Measurements from ENCODE around the gene ANKUB1. TPM values are rescaled to one million over a fixed set of nuclear protein-coding genes. Genes with fewer than 3 reads are reported as not detected.

ANKUB1 gene
- total and polyA plus RNA-seq, 9 of the 15 experiments (the other 6 are each of a cell fraction or from before 2014, with no cell fraction given): not detected

GRCh38 chr3:149752051-149752787 is 40.1 kb downstream of the ANKUB1 start, which contains the start of gene COMMD2 (continued):
- peak in 1 of 2 experiments; percentile 71; a peak in 1 of 4 replicates for TF ChIP-seq TBL1XR1 (IDR thresholded peaks at IDR 0.05; ENCODE audit: low read length in 2 of 2)
- TF ChIP-seq COPS2 (conservative IDR thresholded peaks at IDR 0.05): no peak
- peak in 1 of 2 experiments; percentile 49; a peak in 1 of 4 replicates for TF ChIP-seq KDM1A (IDR thresholded peaks at IDR 0.05)
- TF ChIP-seq PML (IDR thresholded peaks at IDR 0.05; ENCODE audit: low read length): peak; percentile 83; the same call in 1 of the 2 replicates
- TF ChIP-seq, protein P1, sequence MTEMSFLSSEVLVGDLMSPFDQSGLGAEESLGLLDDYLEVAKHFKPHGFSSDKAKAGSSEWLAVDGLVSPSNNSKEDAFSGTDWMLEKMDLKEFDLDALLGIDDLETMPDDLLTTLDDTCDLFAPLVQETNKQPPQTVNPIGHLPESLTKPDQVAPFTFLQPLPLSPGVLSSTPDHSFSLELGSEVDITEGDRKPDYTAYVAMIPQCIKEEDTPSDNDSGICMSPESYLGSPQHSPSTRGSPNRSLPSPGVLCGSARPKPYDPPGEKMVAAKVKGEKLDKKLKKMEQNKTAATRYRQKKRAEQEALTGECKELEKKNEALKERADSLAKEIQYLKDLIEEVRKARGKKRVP (CRISPR knock-in tag; IDR thresholded peaks at IDR 0.05): peak; percentile 69
- TF ChIP-seq, protein P2, sequence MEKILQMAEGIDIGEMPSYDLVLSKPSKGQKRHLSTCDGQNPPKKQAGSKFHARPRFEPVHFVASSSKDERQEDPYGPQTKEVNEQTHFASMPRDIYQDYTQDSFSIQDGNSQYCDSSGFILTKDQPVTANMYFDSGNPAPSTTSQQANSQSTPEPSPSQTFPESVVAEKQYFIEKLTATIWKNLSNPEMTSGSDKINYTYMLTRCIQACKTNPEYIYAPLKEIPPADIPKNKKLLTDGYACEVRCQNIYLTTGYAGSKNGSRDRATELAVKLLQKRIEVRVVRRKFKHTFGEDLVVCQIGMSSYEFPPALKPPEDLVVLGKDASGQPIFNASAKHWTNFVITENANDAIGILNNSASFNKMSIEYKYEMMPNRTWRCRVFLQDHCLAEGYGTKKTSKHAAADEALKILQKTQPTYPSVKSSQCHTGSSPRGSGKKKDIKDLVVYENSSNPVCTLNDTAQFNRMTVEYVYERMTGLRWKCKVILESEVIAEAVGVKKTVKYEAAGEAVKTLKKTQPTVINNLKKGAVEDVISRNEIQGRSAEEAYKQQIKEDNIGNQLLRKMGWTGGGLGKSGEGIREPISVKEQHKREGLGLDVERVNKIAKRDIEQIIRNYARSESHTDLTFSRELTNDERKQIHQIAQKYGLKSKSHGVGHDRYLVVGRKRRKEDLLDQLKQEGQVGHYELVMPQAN (IDR thresholded peaks at IDR 0.05; ENCODE audit: borderline replicate concordance): peak; percentile 80
- peak; percentile 96 for TF ChIP-seq KDM5B (IDR thresholded peaks at IDR 0.05; ENCODE audit: insufficient replicate concordance, low read depth, low read length)
- no peak for TF ChIP-seq BRD9 (IDR thresholded peaks at IDR 0.05; ENCODE audit: low read depth, partially characterized antibody)
- TF ChIP-seq RBM25 (IDR thresholded peaks at IDR 0.05; ENCODE audit: low read depth, low read length, severe bottlenecking): no peak
- TF ChIP-seq HDAC1 (IDR thresholded peaks at IDR 0.05): peak in 1 of 2 experiments; percentile 80; a peak in 2 of 4 replicates
- TF ChIP-seq MAFK (IDR thresholded peaks at IDR 0.05; ENCODE audit: low read length): 0 out of 2 replicates have a peak, but pooled peaks have one; percentile 10
- TF ChIP-seq, protein P3, sequence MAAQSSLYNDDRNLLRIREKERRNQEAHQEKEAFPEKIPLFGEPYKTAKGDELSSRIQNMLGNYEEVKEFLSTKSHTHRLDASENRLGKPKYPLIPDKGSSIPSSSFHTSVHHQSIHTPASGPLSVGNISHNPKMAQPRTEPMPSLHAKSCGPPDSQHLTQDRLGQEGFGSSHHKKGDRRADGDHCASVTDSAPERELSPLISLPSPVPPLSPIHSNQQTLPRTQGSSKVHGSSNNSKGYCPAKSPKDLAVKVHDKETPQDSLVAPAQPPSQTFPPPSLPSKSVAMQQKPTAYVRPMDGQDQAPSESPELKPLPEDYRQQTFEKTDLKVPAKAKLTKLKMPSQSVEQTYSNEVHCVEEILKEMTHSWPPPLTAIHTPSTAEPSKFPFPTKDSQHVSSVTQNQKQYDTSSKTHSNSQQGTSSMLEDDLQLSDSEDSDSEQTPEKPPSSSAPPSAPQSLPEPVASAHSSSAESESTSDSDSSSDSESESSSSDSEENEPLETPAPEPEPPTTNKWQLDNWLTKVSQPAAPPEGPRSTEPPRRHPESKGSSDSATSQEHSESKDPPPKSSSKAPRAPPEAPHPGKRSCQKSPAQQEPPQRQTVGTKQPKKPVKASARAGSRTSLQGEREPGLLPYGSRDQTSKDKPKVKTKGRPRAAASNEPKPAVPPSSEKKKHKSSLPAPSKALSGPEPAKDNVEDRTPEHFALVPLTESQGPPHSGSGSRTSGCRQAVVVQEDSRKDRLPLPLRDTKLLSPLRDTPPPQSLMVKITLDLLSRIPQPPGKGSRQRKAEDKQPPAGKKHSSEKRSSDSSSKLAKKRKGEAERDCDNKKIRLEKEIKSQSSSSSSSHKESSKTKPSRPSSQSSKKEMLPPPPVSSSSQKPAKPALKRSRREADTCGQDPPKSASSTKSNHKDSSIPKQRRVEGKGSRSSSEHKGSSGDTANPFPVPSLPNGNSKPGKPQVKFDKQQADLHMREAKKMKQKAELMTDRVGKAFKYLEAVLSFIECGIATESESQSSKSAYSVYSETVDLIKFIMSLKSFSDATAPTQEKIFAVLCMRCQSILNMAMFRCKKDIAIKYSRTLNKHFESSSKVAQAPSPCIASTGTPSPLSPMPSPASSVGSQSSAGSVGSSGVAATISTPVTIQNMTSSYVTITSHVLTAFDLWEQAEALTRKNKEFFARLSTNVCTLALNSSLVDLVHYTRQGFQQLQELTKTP (IDR thresholded peaks at IDR 0.05; ENCODE audit: low read depth in 1 of 2, partially characterized antibody in 2 of 2): peak in 1 of 2 experiments; percentile 31
- TF ChIP-seq NCOA1 (IDR thresholded peaks at IDR 0.05; ENCODE audit: low read depth): peak; percentile 97
- peak; percentile 68; the same call in 1 of the 2 replicates for TF ChIP-seq TAF7 (tag; IDR thresholded peaks at IDR 0.05)
- TF ChIP-seq JUND (IDR thresholded peaks at IDR 0.05; ENCODE audit: borderline replicate concordance, low read depth, low read length): peak; percentile 80
- peak; percentile 72; the same call in 1 of the 3 replicates for TF ChIP-seq JUND (tag; IDR thresholded peaks at IDR 0.05; ENCODE audit: borderline replicate concordance, low read depth, low read length)
- TF ChIP-seq ZKSCAN1 (IDR thresholded peaks at IDR 0.05; ENCODE audit: low read depth, low read length): peak; percentile 66; the same call in 1 of the 2 replicates
- peak; percentile 93 for TF ChIP-seq SUPT5H (IDR thresholded peaks at IDR 0.05)
- TF ChIP-seq C11orf30 (IDR thresholded peaks at IDR 0.05; ENCODE audit: low read depth): peak; percentile 95
- TF ChIP-seq, protein P4, sequence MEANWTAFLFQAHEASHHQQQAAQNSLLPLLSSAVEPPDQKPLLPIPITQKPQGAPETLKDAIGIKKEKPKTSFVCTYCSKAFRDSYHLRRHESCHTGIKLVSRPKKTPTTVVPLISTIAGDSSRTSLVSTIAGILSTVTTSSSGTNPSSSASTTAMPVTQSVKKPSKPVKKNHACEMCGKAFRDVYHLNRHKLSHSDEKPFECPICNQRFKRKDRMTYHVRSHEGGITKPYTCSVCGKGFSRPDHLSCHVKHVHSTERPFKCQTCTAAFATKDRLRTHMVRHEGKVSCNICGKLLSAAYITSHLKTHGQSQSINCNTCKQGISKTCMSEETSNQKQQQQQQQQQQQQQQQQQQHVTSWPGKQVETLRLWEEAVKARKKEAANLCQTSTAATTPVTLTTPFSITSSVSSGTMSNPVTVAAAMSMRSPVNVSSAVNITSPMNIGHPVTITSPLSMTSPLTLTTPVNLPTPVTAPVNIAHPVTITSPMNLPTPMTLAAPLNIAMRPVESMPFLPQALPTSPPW (CRISPR knock-in tag; IDR thresholded peaks at IDR 0.05): peak; percentile 82
